Osteoblast (primary cell): ENCODE measurements around the gene INSL3. TPM values are rescaled to one million over a fixed set of nuclear protein-coding genes. Genes with fewer than 3 reads are reported as not detected.
"Not testable (repeated sequence)": the region's sequence is repeated elsewhere in the genome, so short reads cannot be mapped to it uniquely, and the experiment has no call there.

Experiments used
- DNase-seq: peaks from one replicate; pipeline ENCODE4 v3.0.0; 2011; ENCODE audit warnings: low spot score, mixed read lengths; ENCODE audit not compliant: insufficient read length; ENCODE audit errors: missing footprints
- H2AFZ ChIP-seq: 2 replicates; pipeline ENCODE4 v1.6.0; 2011; ENCODE audit warnings: mild to moderate bottlenecking, low read length
- H3K27ac ChIP-seq: 2 replicates; pipeline ENCODE4 v1.5.1; 2011; ENCODE audit warnings: mild to moderate bottlenecking, low read depth, low read length, moderate library complexity
- H3K27me3 ChIP-seq: 2 replicates; pipeline ENCODE4 v1.6.0; 2012; ENCODE audit warnings: mild to moderate bottlenecking, control low read depth, inconsistent platforms, low read length, moderate library complexity; ENCODE audit not compliant: insufficient read depth
- H3K36me3 ChIP-seq: 2 replicates; pipeline ENCODE4 v1.5.1; 2011; ENCODE audit warnings: mild to moderate bottlenecking, low read length, control low read depth, moderate library complexity; ENCODE audit not compliant: insufficient read depth
- H3K4me1 ChIP-seq: 2 replicates; pipeline ENCODE4 v1.5.1; 2011; ENCODE audit warnings: mild to moderate bottlenecking, low read length, control low read depth, moderate library complexity; ENCODE audit not compliant: insufficient read depth
- H3K4me2 ChIP-seq: 2 replicates; pipeline ENCODE4 v1.6.0; 2011; ENCODE audit warnings: mild to moderate bottlenecking, low read length; ENCODE audit not compliant: insufficient read depth
- H3K4me3 ChIP-seq: fragments of 200-600 bp; sonication (generic); 3 replicates; pipeline ENCODE4 v1.5.1; 2012; ENCODE audit warnings: mild to moderate bottlenecking, low read length, inconsistent platforms; ENCODE audit not compliant: insufficient read depth
- H3K79me2 ChIP-seq: 2 replicates; pipeline ENCODE4 v1.6.0; 2012; ENCODE audit warnings: mild to moderate bottlenecking, low read length, control low read depth, inconsistent platforms; ENCODE audit not compliant: insufficient read depth
- H3K9me3 ChIP-seq: 2 replicates; pipeline ENCODE4 v1.5.1; 2011; ENCODE audit warnings: low read depth, low read length, control low read depth
- H4K20me1 ChIP-seq: 2 replicates; pipeline ENCODE4 v1.6.0; 2012; ENCODE audit warnings: mild to moderate bottlenecking, low read length, control low read depth; ENCODE audit not compliant: insufficient read depth
- total RNA-seq: library from RNA; depleted of rRNA; stranded (reverse); fragments of >200 nt; gene quantifications from 2 replicates; pipeline ENCODE4 v1.2.3, GENCODE V29; 2012
- TF ChIP-seq, protein P1 (sequence below): IDR thresholded peaks from 2 replicates; pipeline ENCODE4 v1.5.1; 2011; ENCODE audit warnings: mild to moderate bottlenecking, low read depth, low read length, moderate library complexity; ENCODE audit errors: extremely low read depth

Gene INSL3
- total RNA-seq, 1 donor, result not detected

DNA sequence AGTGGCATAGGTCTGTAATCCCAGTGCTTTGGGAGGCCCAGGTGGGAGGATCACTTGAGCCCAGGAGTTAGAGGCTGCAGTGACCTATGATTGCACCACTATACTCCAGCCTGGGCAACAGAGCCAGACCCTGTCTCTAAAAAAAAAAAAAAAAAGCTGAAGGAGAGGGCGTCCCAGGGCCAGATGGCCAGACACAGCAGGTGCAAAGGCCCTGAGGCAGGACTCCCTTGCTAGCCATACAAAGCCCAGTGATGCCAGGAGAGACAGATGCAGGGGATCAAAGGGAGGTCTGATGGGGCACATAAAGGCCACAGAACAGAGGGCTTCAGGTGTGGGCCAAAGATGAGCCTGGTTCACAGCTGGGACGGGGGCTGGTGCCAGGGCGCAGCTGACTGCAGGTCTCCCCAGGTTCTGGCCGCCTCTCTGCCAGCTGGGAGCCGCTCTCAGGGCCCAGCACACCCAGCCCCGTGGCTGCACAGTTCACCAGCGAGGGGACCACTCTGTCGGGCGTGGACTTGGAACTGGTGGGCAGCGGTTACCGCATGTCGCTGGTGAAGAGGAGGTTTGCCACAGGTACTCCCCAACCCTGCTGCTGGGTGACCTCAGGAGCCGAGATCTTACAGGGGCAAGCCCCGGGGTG is 33.9 kb downstream of the INSL3 start:
- TF ChIP-seq, protein P1, sequence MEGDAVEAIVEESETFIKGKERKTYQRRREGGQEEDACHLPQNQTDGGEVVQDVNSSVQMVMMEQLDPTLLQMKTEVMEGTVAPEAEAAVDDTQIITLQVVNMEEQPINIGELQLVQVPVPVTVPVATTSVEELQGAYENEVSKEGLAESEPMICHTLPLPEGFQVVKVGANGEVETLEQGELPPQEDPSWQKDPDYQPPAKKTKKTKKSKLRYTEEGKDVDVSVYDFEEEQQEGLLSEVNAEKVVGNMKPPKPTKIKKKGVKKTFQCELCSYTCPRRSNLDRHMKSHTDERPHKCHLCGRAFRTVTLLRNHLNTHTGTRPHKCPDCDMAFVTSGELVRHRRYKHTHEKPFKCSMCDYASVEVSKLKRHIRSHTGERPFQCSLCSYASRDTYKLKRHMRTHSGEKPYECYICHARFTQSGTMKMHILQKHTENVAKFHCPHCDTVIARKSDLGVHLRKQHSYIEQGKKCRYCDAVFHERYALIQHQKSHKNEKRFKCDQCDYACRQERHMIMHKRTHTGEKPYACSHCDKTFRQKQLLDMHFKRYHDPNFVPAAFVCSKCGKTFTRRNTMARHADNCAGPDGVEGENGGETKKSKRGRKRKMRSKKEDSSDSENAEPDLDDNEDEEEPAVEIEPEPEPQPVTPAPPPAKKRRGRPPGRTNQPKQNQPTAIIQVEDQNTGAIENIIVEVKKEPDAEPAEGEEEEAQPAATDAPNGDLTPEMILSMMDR, result no peak
- H3K27ac ChIP-seq, result no peak overlapping the region

DNA sequence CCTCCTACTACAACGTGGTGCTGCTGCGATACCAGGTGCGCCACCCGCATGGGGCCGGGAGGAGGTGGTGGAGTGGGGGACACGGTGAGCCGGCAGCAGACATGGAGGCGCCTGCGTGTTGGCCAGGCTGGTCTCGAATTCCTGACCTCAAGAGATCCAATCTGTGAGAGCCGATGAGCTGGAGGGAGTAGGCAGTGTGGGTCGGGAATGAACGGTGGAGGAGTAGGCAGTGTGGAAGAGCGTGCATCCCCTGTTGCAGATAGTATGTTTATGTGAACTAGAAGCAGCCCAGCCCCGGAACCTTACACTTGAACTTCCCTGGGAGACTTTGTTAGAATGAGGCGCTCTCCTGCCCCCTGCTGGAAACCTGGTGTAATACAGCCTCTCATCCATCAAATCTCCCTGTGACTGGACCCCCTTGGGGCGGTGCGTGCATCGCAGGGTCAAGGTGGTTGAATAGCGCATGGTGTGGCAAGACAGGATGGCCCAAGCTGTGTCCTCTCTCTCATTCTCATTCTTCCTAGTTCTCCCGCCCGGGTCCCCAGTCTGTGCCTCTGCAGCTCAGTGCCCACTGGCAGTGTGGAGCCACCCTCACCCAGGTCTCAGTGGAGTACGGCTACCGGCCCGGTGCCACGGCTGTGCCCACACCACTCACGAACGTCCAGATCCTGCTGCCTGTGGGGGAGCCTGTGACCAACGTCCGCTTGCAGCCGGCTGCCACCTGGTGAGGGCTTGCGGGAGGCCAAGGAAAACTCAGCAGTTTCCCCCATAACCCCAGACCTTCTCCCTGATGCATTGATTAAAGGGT is 36.9 kb downstream of the INSL3 start:
- Histone ChIP-seq H3K27me3 (no peaks in the 10 kb centered on the region), H3K9me3 (no peaks in the 10 kb centered on the region), H4K20me1 (no peaks in the 10 kb centered on the region), H3K79me2 (no peaks in the 10 kb centered on the region), H3K4me1 (no peaks in the 10 kb centered on the region), H3K4me2 (peak overlapping the region; percentile 50), H3K4me3 (peak overlapping the region; percentile 40), H3K36me3 (no peaks in the 10 kb centered on the region), H3K27ac (no peak overlapping the region), H2AFZ (peak overlapping the region; percentile 87)
- DNase-seq, result peak; percentile 97
- TF ChIP-seq, protein P1, result peak; percentile 80

More for the DNA sequence above, 33.9 kb downstream of the INSL3 start:
- Histone ChIP-seq H3K27me3 (no peaks in the 10 kb centered on the region), H4K20me1 (no peaks in the 10 kb centered on the region), H2AFZ (no peak overlapping the region), H3K79me2 (no peaks in the 10 kb centered on the region), H3K9me3 (no peaks in the 10 kb centered on the region), H3K4me2 (no peak overlapping the region), H3K4me3 (no peak overlapping the region), H3K36me3 (no peaks in the 10 kb centered on the region), H3K4me1 (no peaks in the 10 kb centered on the region)
- DNase-seq, result peak; percentile 61

DNA sequence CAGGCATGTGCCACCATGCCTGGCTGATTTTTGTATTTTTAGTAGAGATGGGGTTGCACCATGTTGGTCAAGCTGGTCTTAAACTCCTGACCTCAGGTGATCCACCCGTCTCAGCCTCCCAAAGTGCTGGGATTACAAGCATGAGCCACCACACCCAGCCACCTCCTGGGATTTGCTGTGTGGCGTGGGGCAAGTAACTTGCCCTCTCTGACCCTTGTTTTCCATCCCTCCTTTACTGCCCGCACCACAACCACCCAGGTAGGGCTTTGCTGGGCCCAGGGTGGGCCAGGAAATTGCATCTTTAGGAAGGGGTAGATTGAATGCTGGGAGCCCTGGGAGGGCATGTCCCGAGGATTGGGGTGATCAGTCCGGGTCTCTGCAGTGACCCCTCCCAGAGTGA is 37.6 kb downstream of the INSL3 start:
- not testable (repeated sequence) for H3K36me3 ChIP-seq, H3K79me2 ChIP-seq, H3K27ac ChIP-seq, H3K9me3 ChIP-seq, H3K27me3 ChIP-seq, H3K4me1 ChIP-seq, H4K20me1 ChIP-seq, H3K4me3 ChIP-seq
- H3K4me2 ChIP-seq, result peak overlapping the region; percentile 50
- peak; percentile 77 for DNase-seq
- H2AFZ ChIP-seq, result peak overlapping the region; percentile 87

GRCh38 chr19:17780781-17781180 is 40.5 kb downstream of the INSL3 start:
- Histone ChIP-seq H3K27ac (no peak overlapping the region), H3K36me3 (no peaks in the 10 kb centered on the region), H3K4me3 (no peak overlapping the region), H4K20me1 (no peaks in the 10 kb centered on the region), H3K27me3 (no peaks in the 10 kb centered on the region), H3K4me2 (no peak overlapping the region), H3K79me2 (no peaks in the 10 kb centered on the region), H3K4me1 (peaks cover 5% of the 10 kb centered on the region), H3K9me3 (no peaks in the 10 kb centered on the region), H2AFZ (no peak overlapping the region)
- TF ChIP-seq, protein P1, result no peak
- no peak for DNase-seq
